Anterior cingulate cortex (tissue), 58 donors: ENCODE measurements around the gene NLRX1.
"Not testable (repeated sequence)": the region's sequence is repeated elsewhere in the genome, so short reads cannot be mapped to it uniquely, and the experiment has no call there.

Experiments
- DNase-seq, 58 donors: peaks; one replicate each; lab custom pipeline; 2025; lab: John Stamatoyannopoulos, UW

The NLRX1 gene

DNA sequence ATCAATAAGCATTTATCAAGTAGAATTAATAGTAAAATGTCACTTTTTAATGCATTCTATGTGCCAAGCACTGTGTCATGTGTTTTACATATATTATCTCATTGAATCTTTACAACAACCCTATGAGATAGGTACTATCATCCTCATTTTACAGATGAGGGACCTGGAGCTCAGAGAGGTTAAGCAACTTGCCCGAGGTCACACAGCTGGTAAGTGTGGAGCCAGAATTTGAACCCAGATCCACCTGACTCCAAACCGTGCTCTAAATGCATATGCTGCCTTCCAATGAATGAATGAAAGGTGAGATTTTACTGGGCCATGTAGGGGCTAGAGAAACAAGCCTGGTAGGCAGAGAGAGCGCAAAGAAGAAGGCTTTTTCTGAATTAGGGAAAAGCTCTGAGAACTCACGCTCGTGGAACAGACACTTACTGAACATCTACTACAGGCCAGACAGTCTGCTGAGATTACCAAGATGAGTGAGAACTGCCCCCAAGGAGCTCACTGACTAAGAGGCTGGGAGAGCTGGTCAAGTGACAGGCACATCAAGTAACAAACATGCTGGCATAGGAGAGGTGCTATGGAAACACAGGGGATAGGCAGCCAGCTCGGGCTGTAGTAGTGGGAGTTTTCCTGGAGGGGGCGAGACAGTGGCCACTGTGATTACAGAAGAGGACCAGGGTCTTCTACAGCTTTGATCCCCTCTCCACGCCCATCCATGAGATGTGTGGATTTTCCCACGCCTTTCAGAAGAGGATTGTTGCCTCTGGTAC is 15.3 kb upstream of the NLRX1 start:
- no peak for DNase-seq

GRCh38 chr11:119154178-119154577 is 14.3 kb upstream of the NLRX1 start:
- DNase-seq = no peak

DNA sequence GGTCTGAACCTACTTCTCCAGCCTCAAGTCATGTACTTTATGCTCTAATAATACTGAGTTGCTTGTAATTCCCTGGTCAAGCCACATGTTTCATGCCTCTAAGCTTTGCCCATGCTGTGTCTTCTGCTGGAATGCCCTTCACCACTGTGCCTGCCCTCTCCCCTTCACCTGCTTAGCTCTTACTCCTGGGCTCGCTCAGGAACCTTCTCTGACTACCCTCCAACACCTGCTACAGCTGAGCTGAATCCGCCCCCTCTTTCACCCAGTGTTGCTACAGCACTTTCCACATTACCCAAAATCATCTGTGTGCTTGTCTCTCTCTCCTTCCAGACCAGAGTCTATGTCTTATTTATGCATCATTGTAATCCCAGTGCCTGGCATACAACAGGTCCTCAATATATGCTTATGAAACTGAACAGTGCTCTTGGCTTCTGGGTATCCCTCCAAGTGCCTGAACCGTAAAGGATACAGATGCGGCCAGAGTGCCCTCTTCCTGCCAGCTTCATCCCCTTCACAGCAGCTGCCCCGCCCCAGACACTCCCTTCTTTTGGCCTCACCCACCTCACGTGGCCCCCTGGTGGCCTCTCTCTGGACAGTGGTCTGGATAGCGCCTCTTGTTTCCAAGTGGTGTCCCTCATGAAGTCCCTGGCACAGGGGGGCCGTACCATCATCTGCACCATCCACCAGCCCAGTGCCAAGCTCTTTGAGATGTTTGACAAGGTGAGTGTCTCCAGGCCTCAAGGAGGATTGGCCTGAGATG is 12.6 kb upstream of the NLRX1 start:
- no peak for DNase-seq

- DNase-seq = no peak
These were observed 12.0 kb upstream of the NLRX1 start for GRCh38 chr11:119156496-119156895.

DNA sequence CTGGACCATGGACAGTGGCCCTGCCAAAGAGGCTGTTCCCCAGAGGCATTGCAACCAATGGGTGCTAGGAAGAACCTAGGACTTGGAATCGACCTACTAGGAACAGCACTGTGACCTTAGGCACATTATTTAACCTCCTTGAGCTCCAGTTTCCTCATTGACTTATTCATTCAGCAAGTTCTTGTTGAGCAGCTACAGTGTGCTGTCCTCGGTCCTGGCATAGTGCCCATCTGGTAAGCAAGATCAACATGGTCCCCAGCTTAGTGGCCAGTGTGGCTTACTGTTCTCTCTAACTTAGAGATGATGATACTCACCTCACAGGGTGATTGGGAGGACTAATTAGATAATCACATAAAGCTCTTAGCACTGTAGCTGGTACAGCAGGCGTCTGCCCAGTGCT is 11.5 kb upstream of the NLRX1 start:
- no peak for DNase-seq

DNA sequence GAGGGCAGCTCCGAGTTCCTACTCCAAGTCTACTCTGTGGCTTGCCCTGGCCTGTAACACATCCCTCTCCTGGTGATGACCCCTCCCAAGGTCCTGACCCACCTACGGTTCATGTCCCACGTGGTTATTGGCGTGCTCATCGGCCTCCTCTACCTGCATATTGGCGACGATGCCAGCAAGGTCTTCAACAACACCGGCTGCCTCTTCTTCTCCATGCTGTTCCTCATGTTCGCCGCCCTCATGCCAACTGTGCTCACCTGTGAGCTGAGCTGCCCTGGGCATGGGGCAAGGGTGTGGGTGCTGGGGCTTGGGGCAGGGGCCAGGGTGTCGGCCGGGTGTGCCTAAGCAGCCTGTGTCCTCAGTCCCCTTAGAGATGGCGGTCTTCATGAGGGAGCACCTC is 10.1 kb upstream of the NLRX1 start:
- no peak for DNase-seq

- no peak for DNase-seq
These were observed 8.4 kb upstream of the NLRX1 start for GRCh38 chr11:119160151-119160550.

GRCh38 chr11:119161871-119162270 is 6.7 kb upstream of the NLRX1 start:
- no peak for DNase-seq

- no peak for DNase-seq
These were observed 2.0 kb upstream of the NLRX1 start for GRCh38 chr11:119166368-119167076.

GRCh38 chr11:119167077-119167458 is 1.5 kb upstream of the NLRX1 start:
- DNase-seq = not testable (repeated sequence)

DNA sequence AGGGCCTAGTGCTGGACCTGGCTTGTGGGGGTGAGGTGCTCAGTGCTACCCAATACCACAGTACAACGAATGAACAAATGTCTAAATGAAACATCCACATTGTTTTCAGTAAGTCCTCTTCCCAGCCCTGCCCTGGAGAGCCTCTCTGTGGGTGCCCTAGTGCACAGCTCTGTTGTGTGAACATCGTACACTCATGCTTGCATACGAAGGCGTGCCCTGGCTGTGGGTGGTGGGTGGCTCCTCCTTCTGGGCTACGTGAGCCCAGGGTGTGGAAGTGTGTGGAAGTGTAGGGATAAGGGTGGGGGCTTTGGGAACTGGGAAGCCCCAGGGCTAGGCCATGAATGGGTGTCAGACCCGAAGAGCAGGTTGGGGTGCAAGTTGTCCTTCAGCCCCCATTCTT is 592 bp upstream of the NLRX1 start:
- no peak for DNase-seq

DNA sequence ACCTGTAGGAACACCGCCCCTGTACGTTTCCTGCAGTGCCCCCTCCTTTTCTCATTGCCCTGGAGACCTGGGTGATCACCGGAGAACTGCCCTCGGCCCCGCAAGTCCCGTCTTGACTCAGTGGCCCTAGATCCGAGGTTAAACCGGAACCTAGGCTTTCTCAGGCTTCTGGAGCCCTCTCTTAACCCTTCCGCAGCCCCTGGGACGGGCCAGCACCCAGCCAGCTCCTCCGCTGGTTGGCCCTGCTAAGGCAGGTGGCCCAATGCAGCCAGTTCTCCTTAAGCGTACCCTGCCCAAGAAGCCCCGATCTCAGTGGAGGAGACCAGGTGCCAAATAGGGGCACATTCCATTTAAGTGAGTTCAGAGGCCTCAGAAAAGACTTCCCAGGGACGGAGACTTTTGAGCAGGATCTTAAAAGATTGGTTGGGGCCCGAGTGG is 776 bp downstream of the NLRX1 start:
- DNase-seq = peak in 4 of 58 donors; percentile 29 to 61 (median 38)

GRCh38 chr11:119172513-119172912 is 4.0 kb downstream of the NLRX1 start:
- DNase-seq = no peak

DNA sequence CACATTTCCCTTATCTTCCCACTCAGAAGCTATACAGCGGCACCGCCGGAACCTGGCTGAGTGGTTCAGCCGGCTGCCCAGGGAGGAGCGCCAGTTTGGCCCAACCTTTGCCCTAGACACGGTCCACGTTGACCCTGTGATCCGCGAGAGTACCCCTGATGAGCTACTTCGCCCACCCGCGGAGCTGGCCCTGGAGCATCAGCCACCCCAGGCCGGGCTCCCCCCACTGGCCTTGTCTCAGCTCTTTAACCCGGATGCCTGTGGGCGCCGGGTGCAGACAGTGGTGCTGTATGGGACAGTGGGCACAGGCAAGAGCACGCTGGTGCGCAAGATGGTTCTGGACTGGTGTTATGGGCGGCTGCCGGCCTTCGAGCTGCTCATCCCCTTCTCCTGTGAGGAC is 4.9 kb downstream of the NLRX1 start:
- DNase-seq = no peak

GRCh38 chr11:119175493-119176077 is 7.1 kb downstream of the NLRX1 start:
- DNase-seq = no peak

DNA sequence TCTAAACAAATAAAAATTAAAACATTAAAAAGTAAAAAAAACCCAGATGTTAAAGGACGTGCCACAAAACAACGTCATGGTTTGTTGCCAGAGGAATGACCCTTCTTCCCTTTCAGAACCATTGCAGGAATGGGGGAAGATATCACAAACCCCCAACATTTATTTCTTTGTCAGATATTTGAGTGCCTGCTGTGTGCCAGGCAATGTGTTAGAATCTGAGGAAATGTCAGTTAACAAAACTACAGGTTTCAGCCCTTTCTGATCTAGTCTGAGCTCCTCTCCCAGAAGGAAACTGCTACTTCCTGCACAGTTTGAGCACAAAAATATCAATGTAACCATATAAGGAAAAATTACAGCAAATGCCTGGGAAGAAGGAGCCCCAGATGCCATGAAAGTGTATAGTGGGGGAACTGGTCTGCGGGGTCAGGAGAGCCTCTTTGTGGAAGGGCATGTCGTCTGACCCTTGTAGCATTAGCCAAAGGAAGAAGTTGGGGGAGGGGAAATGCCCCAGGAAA is 9.7 kb downstream of the NLRX1 start:
- DNase-seq = no peak

GRCh38 chr11:119179342-119179741 is 10.8 kb downstream of the NLRX1 start:
- no peak for DNase-seq

DNA sequence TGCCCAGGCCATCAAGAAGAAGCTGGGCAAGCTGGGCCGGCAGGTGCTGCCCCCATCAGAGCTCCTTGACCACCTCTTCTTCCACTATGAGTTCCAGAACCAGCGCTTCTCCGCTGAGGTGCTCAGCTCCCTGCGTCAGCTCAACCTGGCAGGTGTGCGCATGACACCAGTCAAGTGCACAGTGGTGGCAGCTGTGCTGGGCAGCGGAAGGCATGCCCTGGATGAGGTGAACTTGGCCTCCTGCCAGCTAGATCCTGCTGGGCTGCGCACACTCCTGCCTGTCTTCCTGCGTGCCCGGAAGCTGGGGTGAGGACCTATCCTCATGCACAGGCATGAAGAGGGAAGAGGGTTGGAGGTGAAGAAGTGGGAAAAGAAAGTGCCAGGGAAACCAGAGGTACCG is 11.5 kb downstream of the NLRX1 start:
- DNase-seq = no peak

- DNase-seq = no peak
These were observed 12.5 kb downstream of the NLRX1 start for GRCh38 chr11:119180729-119181676.
